Mucosa of descending colon (tissue), 3 donors: ENCODE measurements around the gene GPR176. TPM values are rescaled to one million over a fixed set of nuclear protein-coding genes. Genes with fewer than 3 reads are reported as not detected.
A peak's percentile ranks its signal among the peaks of the same experiment; 100 is the strongest.

Experiments
- ATAC-seq: fragments of 200-7000 bp; cut with Tn5 transposase; one replicate; pipeline ENCODE4 v1.9.1; 2020; ENCODE audit warnings: mild to moderate bottlenecking, moderate library complexity
- DNase-seq, 3 donors: peaks; one replicate each; pipeline ENCODE4 v3.0.0-alpha.2; 2020
- H3K36me3 ChIP-seq: fragments of 200-600 bp; one replicate; pipeline ENCODE4 v1.8.0; 2021; ENCODE audit warnings: low read depth, mild to moderate bottlenecking
- H3K4me1 ChIP-seq: fragments of 200-600 bp; one replicate; pipeline ENCODE4 v1.8.0; 2021; ENCODE audit warnings: low read depth, mild to moderate bottlenecking
- H3K4me3 ChIP-seq: fragments of 200-600 bp; one replicate; pipeline ENCODE4 v1.8.0; 2021; ENCODE audit warnings: mild to moderate bottlenecking
- H3K9me3 ChIP-seq: fragments of 200-600 bp; one replicate; pipeline ENCODE4 v1.8.0; 2021; ENCODE audit warnings: mild to moderate bottlenecking
- CTCF ChIP-seq: fragments of 200-600 bp; IDR thresholded peaks from one replicate; pipeline ENCODE4 v1.8.0; 2022; ENCODE audit warnings: antibody characterized with exemption, mild to moderate bottlenecking
- intact Hi-C, 2 donors: fragments of 100-400 bp; cut with DNase I in 1 of 2; cut with micrococcal nuclease in 1 of 2; formaldehyde crosslinking; loops; one replicate each; pipeline versions ENCODE4 v1.11.0 to v1.11.1; 2022; cut with DNase I, micrococcal nuclease
- total RNA-seq, 3 donors: library from RNA; stranded (reverse); fragmentation: NEBNext Ultra II Directional in 2 of 3; extraction: Animal tissue kit (Norgen Biotek cat#: 25700) in 2 of 3; gene quantifications; one replicate each; pipeline versions ENCODE4 v1.2.1 to v1.2.4, GENCODE V29; 2021 to 2023
- donor health status: DM: no; HTN: no; CAD: no; lungs with moderate emphysema.
- donor health status: DM: no; HTN: no; CAD: no.
- donor health status: DM: no; HTN: yes; CAD: no.

The GPR176 gene
- total RNA-seq, 3 donors from 2014 or later, result 0.32 to 4.9 (median 1.2) TPM

- intact Hi-C loops, result no loop called here
- Histone ChIP-seq H3K4me1 (no peaks in the 10 kb centered on the region), H3K4me3 (no peak overlapping the region), H3K36me3 (no peaks in the 10 kb centered on the region), H3K9me3 (no peaks in the 10 kb centered on the region)
- DNase-seq (no peak), ATAC-seq (no peak)
- no peak for TF ChIP-seq CTCF
Measured at GRCh38 chr15:39961051-39961450, 41.0 kb upstream of the GPR176 start.

- DNase-seq (peak in 1 of 3 donors; percentile 16), ATAC-seq (peak; percentile 78)
- no peak for TF ChIP-seq CTCF
- intact Hi-C loops, result no loop called here
- H3K4me1 ChIP-seq, result no peaks in the 10 kb centered on the region
- no peak overlapping the region for H3K4me3 ChIP-seq
- no peaks in the 10 kb centered on the region for H3K36me3 ChIP-seq
- no peaks in the 10 kb centered on the region for H3K9me3 ChIP-seq
Measured at GRCh38 chr15:39960411-39960810, 40.3 kb upstream of the GPR176 start.

GRCh38 chr15:39959411-39959810 lies 39.3 kb upstream of the GPR176 start:
- TF ChIP-seq CTCF, result no peak
- H3K4me3 ChIP-seq, result no peak overlapping the region
- no peaks in the 10 kb centered on the region for H3K9me3 ChIP-seq
- H3K36me3 ChIP-seq, result no peaks in the 10 kb centered on the region
- H3K4me1 ChIP-seq, result no peaks in the 10 kb centered on the region
- DNase-seq, result no peak
- no peak for ATAC-seq
- intact Hi-C loops, result no loop called here

GRCh38 chr15:39957481-39957880 lies 37.4 kb upstream of the GPR176 start:
- ATAC-seq, result no peak
- H3K9me3 ChIP-seq, result no peaks in the 10 kb centered on the region
- no peak for DNase-seq
- intact Hi-C loops, result no loop called here
- no peaks in the 10 kb centered on the region for H3K36me3 ChIP-seq
- TF ChIP-seq CTCF, result no peak
- H3K4me3 ChIP-seq, result no peak overlapping the region
- no peaks in the 10 kb centered on the region for H3K4me1 ChIP-seq

- intact Hi-C loops, result no loop called here
- H3K4me3 ChIP-seq, result no peak overlapping the region
- no peak for TF ChIP-seq CTCF
- no peaks in the 10 kb centered on the region for H3K36me3 ChIP-seq
- DNase-seq (no peak), ATAC-seq (no peak)
- H3K4me1 ChIP-seq, result no peaks in the 10 kb centered on the region
- H3K9me3 ChIP-seq, result no peaks in the 10 kb centered on the region
Measured at GRCh38 chr15:39953521-39953920, 33.5 kb upstream of the GPR176 start.

- Histone ChIP-seq H3K9me3 (no peaks in the 10 kb centered on the region), H3K4me3 (no peak overlapping the region), H3K4me1 (no peaks in the 10 kb centered on the region), H3K36me3 (no peaks in the 10 kb centered on the region)
- intact Hi-C loops, result no loop called here
- TF ChIP-seq CTCF, result no peak
- DNase-seq (no peak), ATAC-seq (no peak)
Measured at GRCh38 chr15:39951561-39951960, 31.5 kb upstream of the GPR176 start.
